ENCODE measurements around the gene HSPA12B. TPM values are rescaled to one million over a fixed set of nuclear protein-coding genes. Genes with fewer than 3 reads are reported as not detected.

Gene HSPA12B
- total and polyA plus RNA-seq, 2 of the 13 experiments (the other 11 are each of a cell fraction or from before 2014, with no cell fraction given): 0.01 TPM; not detected in 1

GRCh38 chr20:3781153-3781910, 48.8 kb downstream of the HSPA12B start, which contains the start of gene SPEF1 (continued):
- TF ChIP-seq ZNF530 (CRISPR knock-in tag; IDR thresholded peaks at IDR 0.05; ENCODE audit: low read depth): no peak
- TF ChIP-seq CBX1 (IDR thresholded peaks at IDR 0.05; ENCODE audit: low read depth): no peak
- peak; percentile 99 for TF ChIP-seq YY1 (IDR thresholded peaks at IDR 0.05; ENCODE audit: insufficient read depth, insufficient replicate concordance, low read depth, low read length)
- TF ChIP-seq ZBTB46 (CRISPR knock-in tag; IDR thresholded peaks at IDR 0.05; ENCODE audit: borderline replicate concordance): no peak
- TF ChIP-seq SP5 (CRISPR knock-in tag; IDR thresholded peaks at IDR 0.05; ENCODE audit: borderline replicate concordance, low read depth): peak; percentile 10; the same call in 1 of the 2 replicates
- TF ChIP-seq PRDM15 (CRISPR knock-in tag; IDR thresholded peaks at IDR 0.05): no peak
- peak; percentile 58; the same call in 1 of the 2 replicates for TF ChIP-seq SMAD1 (CRISPR knock-in tag; IDR thresholded peaks at IDR 0.05; ENCODE audit: borderline replicate concordance, low read depth)
- TF ChIP-seq FOSL1 (CRISPR knock-in tag; IDR thresholded peaks at IDR 0.05; ENCODE audit: borderline replicate concordance): no peak
- 0 out of 2 replicates have a peak, but pooled peaks have one; percentile 39 for TF ChIP-seq ZSCAN5A (CRISPR knock-in tag; IDR thresholded peaks at IDR 0.05; ENCODE audit: borderline replicate concordance)
- 0 out of 2 replicates have a peak, but pooled peaks have one; percentile 22 for TF ChIP-seq CEBPG (CRISPR knock-in tag; IDR thresholded peaks at IDR 0.05)
- peak; percentile 86; the same call in 1 of the 2 replicates for TF ChIP-seq ZNF275 (CRISPR knock-in tag; IDR thresholded peaks at IDR 0.05; ENCODE audit: borderline replicate concordance)
- TF ChIP-seq REST (IDR thresholded peaks at IDR 0.05; ENCODE audit: borderline replicate concordance in 1 of 2, low read depth in 1 of 2, low read length in 2 of 2): no peak
- TF ChIP-seq RXRA (CRISPR knock-in tag; IDR thresholded peaks at IDR 0.05): peak; percentile 32; the same call in 1 of the 2 replicates
- no peak for TF ChIP-seq SP140L (CRISPR knock-in tag; IDR thresholded peaks at IDR 0.05; ENCODE audit: borderline replicate concordance)
- TF ChIP-seq PCBP2 (optimal IDR thresholded peaks at IDR 0.05; ENCODE audit: low read depth, low read length, poor library complexity, severe bottlenecking): no peak
- TF ChIP-seq CBX5 (CRISPR knock-in tag; IDR thresholded peaks at IDR 0.05; ENCODE audit: borderline replicate concordance): no peak

Data from HepG2 (cell line).